SU-DHL-6 (cell line): Measurements from ENCODE around the gene LCMT2.

Experiments
- H2AFZ ChIP-seq: fragments of 200-600 bp; sonication (generic); 2 replicates; pipeline ENCODE4 v1.6.1; 2014; ENCODE audit warnings: low read depth, mild to moderate bottlenecking, moderate library complexity, mixed read lengths, antibody characterized with exemption, low read length; ENCODE audit not compliant: severe bottlenecking
- H3F3A ChIP-seq: fragments of 200-600 bp; shearing (Covaris generic); 2 replicates; pipeline ENCODE4 v1.6.0; 2016; ENCODE audit warnings: antibody characterized with exemption, mild to moderate bottlenecking; ENCODE audit not compliant: insufficient read depth
- H3K27ac ChIP-seq: fragments of 200-600 bp; sonication (generic); 2 replicates; pipeline ENCODE4 v1.5.1; 2016; ENCODE audit warnings: low read depth, mild to moderate bottlenecking, low read length, moderate library complexity, mixed read lengths
- H3K27me3 ChIP-seq: fragments of 200-600 bp; sonication (generic), shearing (Covaris generic); 2 replicates; pipeline ENCODE4 v1.6.0; 2014; ENCODE audit warnings: mild to moderate bottlenecking, low read length
- H3K36me3 ChIP-seq: fragments of 200-600 bp; sonication (generic); 2 replicates; pipeline ENCODE4 v1.6.1; 2014; ENCODE audit warnings: mild to moderate bottlenecking, low read length, mixed read lengths
- H3K4me2 ChIP-seq: fragments of 300-600, 200-600 bp; shearing (Covaris generic), sonication (generic); 2 replicates; pipeline ENCODE4 v1.6.0; 2014; ENCODE audit warnings: low read length, low read depth, mild to moderate bottlenecking; ENCODE audit not compliant: poor library complexity, severe bottlenecking
- H3K4me3 ChIP-seq: fragments of 200-600 bp; sonication (generic); 2 replicates; pipeline ENCODE4 v1.5.1; 2014; ENCODE audit warnings: antibody characterized with exemption, low read length, mild to moderate bottlenecking, mixed read lengths; ENCODE audit not compliant: insufficient read depth, poor library complexity, severe bottlenecking
- H3K79me2 ChIP-seq: fragments of 200-600 bp; sonication (generic); 2 replicates; pipeline ENCODE4 v1.6.1; 2014; ENCODE audit warnings: mild to moderate bottlenecking, low read length, moderate library complexity; ENCODE audit not compliant: insufficient read depth
- H3K9ac ChIP-seq: fragments of 200-600 bp; sonication (generic); 2 replicates; pipeline ENCODE4 v1.7.0; 2014; ENCODE audit warnings: mild to moderate bottlenecking, low read length
- H3K9me2 ChIP-seq: fragments of 200-600 bp; sonication (generic); replicated peaks from 2 replicates; pipeline ENCODE4 v1.6.1; 2014; ENCODE audit warnings: low read length; ENCODE audit not compliant: insufficient read depth
- H3K9me3 ChIP-seq: fragments of 200-600 bp; sonication (generic); 2 replicates; pipeline ENCODE4 v1.6.1; 2014; ENCODE audit warnings: low read length, mixed read lengths; ENCODE audit not compliant: insufficient read depth
- H4K20me1 ChIP-seq: fragments of 200-600 bp; sonication (generic); 2 replicates; pipeline ENCODE4 v1.6.1; 2014; ENCODE audit warnings: low read depth, mild to moderate bottlenecking, antibody characterized with exemption, low read length, moderate library complexity, mixed read lengths
- CTCF ChIP-seq: fragments of 200-600 bp; sonication (generic); IDR thresholded peaks from one replicate; pipeline ENCODE4 v1.5.1; 2017; ENCODE audit warnings: antibody characterized with exemption, mild to moderate bottlenecking, low read length, moderate library complexity; ENCODE audit not compliant: insufficient read depth, poor library complexity, severe bottlenecking
- EZH2phosphoT487 ChIP-seq: fragments of 200-600 bp; sonication (generic), shearing (Covaris generic); conservative IDR thresholded peaks from 2 replicates; pipeline ENCODE4 v1.6.1; 2018; ENCODE audit warnings: mild to moderate bottlenecking, antibody characterized with exemption, low read length, moderate library complexity, mixed read lengths

LCMT2 gene

DNA sequence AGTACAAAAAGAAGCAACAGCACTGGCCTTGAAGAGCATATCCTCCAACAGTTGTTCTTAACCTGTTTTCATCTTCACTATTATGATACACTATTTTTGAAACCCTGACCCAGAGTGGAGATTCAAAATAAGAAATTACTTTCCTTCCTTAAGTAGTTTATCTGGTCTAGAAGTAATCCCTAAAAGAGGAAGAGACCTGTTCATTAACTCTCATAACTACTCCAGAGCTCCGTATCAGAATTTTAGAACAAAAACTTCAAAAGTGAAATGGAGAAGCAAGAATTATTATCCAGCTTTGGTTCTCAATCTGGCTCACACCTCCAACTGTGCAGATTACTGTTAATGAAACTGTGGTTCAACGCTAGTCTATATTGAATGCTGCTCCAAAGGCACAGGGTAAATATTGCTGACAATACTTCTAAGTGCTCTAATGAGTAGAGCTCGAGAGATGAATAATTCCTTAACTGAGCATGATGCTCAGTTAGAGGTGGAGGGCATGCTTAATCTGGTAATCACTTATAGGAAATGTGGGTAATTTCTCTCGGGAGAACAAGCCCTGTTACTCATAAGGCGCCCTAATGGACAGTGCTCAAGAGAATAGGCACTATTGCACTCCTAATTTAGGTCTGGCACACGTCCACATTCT lies 5.2 kb downstream of the LCMT2 start:
- Histone ChIP-seq H3K27ac (no peak overlapping the region), H3F3A (peaks cover 7% of the 10 kb centered on the region), H3K27me3 (no peaks in the 10 kb centered on the region), H3K36me3 (0 out of 2 replicates have a peak, but pooled peaks cover 3% of the 10 kb centered on the region), H3K79me2 (peaks cover 19% of the 10 kb centered on the region), H4K20me1 (0 out of 2 replicates have a peak, but pooled peaks cover 5% of the 10 kb centered on the region), H2AFZ (no peak overlapping the region), H3K4me2 (no peak overlapping the region), H3K9me2 (no peaks in the 10 kb centered on the region), H3K9me3 (no peaks in the 10 kb centered on the region), H3K4me3 (no peak overlapping the region), H3K9ac (no peak overlapping the region)
- TF ChIP-seq CTCF (no peak), EZH2phosphoT487 (no peak)

DNA sequence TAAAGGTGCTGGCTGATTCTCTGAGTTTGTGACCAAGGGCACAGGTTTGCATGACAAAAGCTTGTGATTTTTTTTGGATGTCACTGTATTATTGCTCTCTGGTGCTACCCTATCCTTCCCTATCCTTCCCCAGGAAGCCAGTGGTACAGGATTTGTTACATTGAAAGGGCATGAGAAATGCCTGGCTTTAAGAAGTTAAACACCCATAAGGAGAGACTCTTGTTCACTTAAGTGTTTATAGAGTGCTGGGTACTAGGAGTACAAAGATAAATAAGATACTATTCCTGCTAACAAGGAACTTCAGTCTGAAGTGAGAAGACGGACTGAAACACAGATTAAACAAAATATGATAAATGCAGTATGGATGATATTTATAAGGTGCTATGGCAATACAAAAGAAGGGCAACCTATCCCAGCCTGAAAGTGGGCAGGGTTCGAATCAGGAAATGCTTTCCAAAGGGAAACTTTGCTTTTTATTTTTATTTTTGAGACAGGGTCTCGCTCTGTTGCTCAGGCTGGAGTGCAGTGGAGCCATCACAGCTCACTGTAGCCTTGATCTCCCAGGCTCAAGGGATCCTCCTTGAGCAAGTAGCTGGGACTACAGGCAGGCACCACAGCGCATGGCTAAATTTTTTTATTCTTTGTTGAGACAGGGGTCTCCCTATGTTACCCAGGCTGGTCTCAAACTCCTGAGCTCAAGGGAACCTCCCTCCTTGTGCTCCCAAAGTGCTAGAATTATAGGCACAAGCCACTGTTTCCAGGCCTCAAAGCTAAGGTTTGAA lies 11.2 kb downstream of the LCMT2 start:
- no peak overlapping the region for H3K27ac ChIP-seq
- H3K36me3 ChIP-seq, result no peaks in the 10 kb centered on the region
- no peak overlapping the region for H3K4me2 ChIP-seq
- no peaks in the 10 kb centered on the region for H3K27me3 ChIP-seq
- no peaks in the 10 kb centered on the region for H3K9me2 ChIP-seq
- no peak for TF ChIP-seq EZH2phosphoT487
- no peak for TF ChIP-seq CTCF
- no peaks in the 10 kb centered on the region for H3K9me3 ChIP-seq
- H3K4me3 ChIP-seq, result no peak overlapping the region
- no peaks in the 10 kb centered on the region for H3K79me2 ChIP-seq
- no peaks in the 10 kb centered on the region for H4K20me1 ChIP-seq
- H3F3A ChIP-seq, result no peaks in the 10 kb centered on the region
- no peak overlapping the region for H2AFZ ChIP-seq
- H3K9ac ChIP-seq, result no peak overlapping the region

DNA sequence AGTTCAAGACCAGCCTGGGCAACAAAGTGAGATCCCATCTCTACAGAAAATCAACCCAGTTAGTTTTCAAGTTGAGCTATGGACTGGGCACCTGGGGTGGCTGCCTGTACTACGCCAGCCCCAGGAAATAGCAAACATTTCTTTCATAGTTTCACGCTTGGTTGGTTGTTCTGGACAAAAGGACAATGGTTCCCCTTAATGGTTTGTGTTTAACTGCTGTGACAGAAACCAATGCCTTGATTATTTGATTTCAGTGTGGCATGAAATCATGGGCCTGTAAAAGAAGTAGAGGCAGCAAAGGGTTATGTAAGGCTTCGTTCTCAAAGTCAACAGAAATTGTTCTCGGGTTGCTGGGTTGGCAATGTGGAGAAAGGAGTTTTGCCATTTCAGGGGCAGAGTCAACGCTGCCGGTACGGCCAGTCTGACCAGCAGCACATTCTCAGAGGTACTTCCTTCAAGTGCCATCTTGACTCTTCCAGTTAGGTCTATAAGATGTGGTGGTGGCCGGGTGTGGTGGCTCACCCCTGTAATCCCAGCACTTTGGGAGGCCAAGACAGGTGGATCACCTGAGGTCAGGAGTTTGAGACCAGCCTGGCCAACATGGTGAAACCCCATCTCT lies 12.7 kb downstream of the LCMT2 start:
- no peak overlapping the region for H3K27ac ChIP-seq
- no peaks in the 10 kb centered on the region for H3K9me2 ChIP-seq
- H3K79me2 ChIP-seq, result no peaks in the 10 kb centered on the region
- H3K9me3 ChIP-seq, result no peaks in the 10 kb centered on the region
- H3K9ac ChIP-seq, result no peak overlapping the region
- H3F3A ChIP-seq, result no peaks in the 10 kb centered on the region
- H3K4me3 ChIP-seq, result no peak overlapping the region
- H3K27me3 ChIP-seq, result no peaks in the 10 kb centered on the region
- TF ChIP-seq CTCF, result no peak
- no peak for TF ChIP-seq EZH2phosphoT487
- no peaks in the 10 kb centered on the region for H4K20me1 ChIP-seq
- no peak overlapping the region for H2AFZ ChIP-seq
- no peaks in the 10 kb centered on the region for H3K36me3 ChIP-seq
- H3K4me2 ChIP-seq, result no peak overlapping the region
